Spleen (tissue), 11 donors: ENCODE measurements around the gene LOXL4. TPM values are rescaled to one million over a fixed set of nuclear protein-coding genes. Genes with fewer than 3 reads are reported as not detected.

Experiments used
- DNase-seq: peaks from one replicate; pipeline ENCODE4 v3.0.0-alpha.2; 2020
- H3K27ac ChIP-seq, 8 donors: fragments of 200-600 bp; sonication (generic) in 7 of 8; 1 replicate in 4 of 8; 2 replicates in 4 of 8; pipeline versions ENCODE4 v1.5.0 to v1.8.0; 2016 to 2021; ENCODE audit warnings: inconsistent platforms in 4 of 8, mild to moderate bottlenecking in 4 of 8, moderate library complexity in 1 of 8
- H3K27me3 ChIP-seq, 7 donors: fragments of 200-600 bp; sonication (generic) in 6 of 7; replicated peaks in 1 of 7; 1 replicate in 4 of 7; 2 replicates in 3 of 7; pipeline versions ENCODE4 v1.5.0 to v1.8.0; 2016 to 2021; ENCODE audit warnings: inconsistent platforms in 3 of 7, mild to moderate bottlenecking in 1 of 7
- H3K36me3 ChIP-seq, 6 donors: fragments of 200-600 bp; sonication (generic) in 5 of 6; 1 replicate in 4 of 6; 2 replicates in 2 of 6; pipeline versions ENCODE4 v1.5.0 to v1.8.0; 2016 to 2021; ENCODE audit warnings: inconsistent platforms in 2 of 6
- H3K4me1 ChIP-seq, 6 donors: fragments of 200-600 bp; sonication (generic) in 5 of 6; 1 replicate in 3 of 6; 2 replicates in 3 of 6; pipeline versions ENCODE4 v1.5.0 to v1.8.0; 2016 to 2021; ENCODE audit warnings: inconsistent platforms in 3 of 6
- H3K4me3 ChIP-seq, 8 donors: fragments of 200-600 bp; sonication (generic) in 7 of 8; 1 replicate in 4 of 8; 2 replicates in 4 of 8; pipeline versions ENCODE4 v1.5.0 to v1.8.0; 2016 to 2021; ENCODE audit warnings: inconsistent platforms in 4 of 8, mild to moderate bottlenecking in 4 of 8, moderate library complexity in 2 of 8
- H3K9me3 ChIP-seq, 8 donors: fragments of 200-600 bp; sonication (generic) in 7 of 8; 1 replicate in 4 of 8; 2 replicates in 4 of 8; pipeline versions ENCODE4 v1.5.0 to v1.8.0; 2016 to 2021; ENCODE audit warnings: inconsistent platforms in 4 of 8
- POLR2A ChIP-seq, 3 donors: fragments of 450-650 bp; IDR thresholded peaks; one replicate each; pipeline ENCODE4 v1.5.1; 2017; ENCODE audit warnings: antibody characterized with exemption in 3 of 3, mild to moderate bottlenecking in 1 of 3
- POLR2AphosphoS5 ChIP-seq, 3 donors: sonication (generic); formaldehyde crosslinking; IDR thresholded peaks; one replicate each; pipeline ENCODE4 v1.5.1; 2017; ENCODE audit warnings: antibody characterized with exemption in 3 of 3
- WGBS, 5 donors: extraction: QIAGEN DNeasy Blood & Tissue Kit in 3 of 5; methylation state at CpG; one replicate each; pipeline versions ENCODE4 v1.1.5 to v1.1.7; 2013 to 2018; 5-methylcytosine and 5-hydroxymethylcytosine counted together
- intact Hi-C: fragments of 100-400 bp; cut with DNase I; formaldehyde crosslinking; loops from one replicate; pipeline ENCODE4 v1.15.0; 2023; ENCODE audit warnings: low total_unique reads
- polyA plus RNA-seq, 3 donors: library from polyadenylated mRNA; stranded (reverse); fragments of 200-250 nt; gene quantifications; one replicate each; pipeline ENCODE4 v1.2.1, GENCODE V29; 2013
- total RNA-seq, 7 donors: library from RNA; depleted of rRNA in 3 of 7; stranded (reverse); fragments of >200 nt in 3 of 7; fragmentation: NEBNext Ultra II Directional in 4 of 7; extraction: Animal tissue kit (Norgen Biotek cat#: 25700) in 4 of 7; gene quantifications; one replicate each; pipeline versions ENCODE4 v1.1.0 to v1.2.1, GENCODE V29; 2016 to 2021
- TF ChIP-seq, protein P1 (sequence below), 11 experiments: fragments of 200-600 bp in 7 of 11; fragments of 450-650 bp in 4 of 11; sonication (generic) in 4 of 11; IDR thresholded peaks in 8 of 11; conservative IDR thresholded peaks in 3 of 11; 1 replicate in 7 of 11; 2 replicates in 4 of 11; pipeline versions ENCODE4 v1.4.0 to v1.8.0; 2016 to 2021; ENCODE audit warnings: antibody characterized with exemption in 11 of 11, inconsistent platforms in 4 of 11, mild to moderate bottlenecking in 1 of 11
- donor health status: healthy with polysubstance abuse.
- donor health status: DM: no; HTN: no; CAD: no; lungs with moderate emphysema.
- donor health status: DM: no; HTN: no; CAD: no.
- donor health status: Bipolar disorder and iron deficiency.
- donor health status: healthy.
- donor health status: DM: no; HTN: no; CAD: no.
- donor health status: DM: yes; HTN: yes; CAD: no.

LOXL4 gene
- total and polyA plus RNA-seq, 10 donors = 0.39 to 6.1 (median 1.7) TPM

DNA sequence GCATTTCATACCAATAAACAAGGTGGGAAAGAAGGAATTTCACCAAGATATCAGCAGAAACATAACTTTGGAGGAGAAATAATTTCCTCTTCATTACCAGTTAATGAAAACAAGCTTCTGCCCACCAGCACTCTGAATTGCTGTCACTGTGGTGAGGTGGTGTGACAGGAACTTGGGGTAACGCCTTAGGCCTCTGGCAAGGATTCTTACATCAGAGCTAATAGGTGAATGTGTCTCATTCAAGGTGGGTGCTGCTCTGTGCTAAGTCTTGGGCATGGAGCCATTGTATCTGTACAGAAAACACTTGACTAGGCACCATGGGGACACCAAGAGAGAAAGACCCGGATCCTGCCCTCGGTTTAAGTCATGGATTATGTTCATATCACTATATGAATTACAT is 8.3 kb upstream of the LOXL4 start:
- TF ChIP-seq POLR2A (IDR thresholded peaks at IDR 0.05) (no peak), POLR2AphosphoS5 (IDR thresholded peaks at IDR 0.05) (no peak)
- TF ChIP-seq, protein P1, sequence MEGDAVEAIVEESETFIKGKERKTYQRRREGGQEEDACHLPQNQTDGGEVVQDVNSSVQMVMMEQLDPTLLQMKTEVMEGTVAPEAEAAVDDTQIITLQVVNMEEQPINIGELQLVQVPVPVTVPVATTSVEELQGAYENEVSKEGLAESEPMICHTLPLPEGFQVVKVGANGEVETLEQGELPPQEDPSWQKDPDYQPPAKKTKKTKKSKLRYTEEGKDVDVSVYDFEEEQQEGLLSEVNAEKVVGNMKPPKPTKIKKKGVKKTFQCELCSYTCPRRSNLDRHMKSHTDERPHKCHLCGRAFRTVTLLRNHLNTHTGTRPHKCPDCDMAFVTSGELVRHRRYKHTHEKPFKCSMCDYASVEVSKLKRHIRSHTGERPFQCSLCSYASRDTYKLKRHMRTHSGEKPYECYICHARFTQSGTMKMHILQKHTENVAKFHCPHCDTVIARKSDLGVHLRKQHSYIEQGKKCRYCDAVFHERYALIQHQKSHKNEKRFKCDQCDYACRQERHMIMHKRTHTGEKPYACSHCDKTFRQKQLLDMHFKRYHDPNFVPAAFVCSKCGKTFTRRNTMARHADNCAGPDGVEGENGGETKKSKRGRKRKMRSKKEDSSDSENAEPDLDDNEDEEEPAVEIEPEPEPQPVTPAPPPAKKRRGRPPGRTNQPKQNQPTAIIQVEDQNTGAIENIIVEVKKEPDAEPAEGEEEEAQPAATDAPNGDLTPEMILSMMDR (IDR thresholded peaks at IDR 0.05 in 8 of 11, conservative IDR thresholded peaks at IDR 0.05 in 3 of 11) = no peak
- intact Hi-C loops = no loop called here
- WGBS, 5 donors = 77 to 95% (median 80%) methylated on average over 3 of the region's 3 CpGs
- Histone ChIP-seq H3K27me3 (no peaks in the 10 kb centered on the region), H3K4me3 (no peak overlapping the region), H3K36me3 (no peaks in the 10 kb centered on the region), H3K9me3 (peaks cover 0 to 12% (median 8%) of the 10 kb centered on the region in 8 donors), H3K4me1 (no peaks in the 10 kb centered on the region), H3K27ac (no peak overlapping the region)
- no peak for DNase-seq

DNA sequence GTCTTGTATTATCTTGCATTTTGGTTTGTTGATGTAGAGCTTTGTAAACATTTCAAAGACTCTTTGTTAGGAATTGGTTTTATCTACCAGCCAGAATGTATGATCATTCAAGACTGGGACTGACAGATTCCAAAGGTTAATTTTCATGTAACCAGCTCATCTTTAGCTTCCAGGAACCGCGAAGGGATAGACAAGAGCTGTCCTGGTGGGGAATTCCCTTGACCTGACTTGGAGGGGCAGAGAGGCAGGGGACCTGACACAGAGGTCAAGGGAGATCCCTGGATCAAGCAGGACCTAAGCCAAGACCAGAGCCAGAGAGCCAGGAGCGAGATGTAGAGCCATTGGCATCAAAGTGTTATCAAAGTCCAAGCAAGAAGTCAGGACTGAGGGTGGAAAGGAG is 6.6 kb upstream of the LOXL4 start:
- peaks cover 0 to 6% (median 0%) of the 10 kb centered on the region in 7 donors for H3K27me3 ChIP-seq
- H3K4me3 ChIP-seq = no peak overlapping the region
- DNase-seq = no peak
- intact Hi-C loops = no loop called here
- peaks cover 0 to 8% (median 1%) of the 10 kb centered on the region in 6 donors for H3K4me1 ChIP-seq
- no peaks in the 10 kb centered on the region for H3K36me3 ChIP-seq
- no peaks in the 10 kb centered on the region for H3K9me3 ChIP-seq
- no peak for TF ChIP-seq POLR2A (IDR thresholded peaks at IDR 0.05)
- TF ChIP-seq, protein P1 (IDR thresholded peaks at IDR 0.05 in 8 of 11, conservative IDR thresholded peaks at IDR 0.05 in 3 of 11) = no peak
- TF ChIP-seq POLR2AphosphoS5 (IDR thresholded peaks at IDR 0.05) = no peak
- 72 to 96% (median 88%) methylated on average over 3 of the region's 3 CpGs for WGBS, 5 donors
- H3K27ac ChIP-seq = no peak overlapping the region

DNA sequence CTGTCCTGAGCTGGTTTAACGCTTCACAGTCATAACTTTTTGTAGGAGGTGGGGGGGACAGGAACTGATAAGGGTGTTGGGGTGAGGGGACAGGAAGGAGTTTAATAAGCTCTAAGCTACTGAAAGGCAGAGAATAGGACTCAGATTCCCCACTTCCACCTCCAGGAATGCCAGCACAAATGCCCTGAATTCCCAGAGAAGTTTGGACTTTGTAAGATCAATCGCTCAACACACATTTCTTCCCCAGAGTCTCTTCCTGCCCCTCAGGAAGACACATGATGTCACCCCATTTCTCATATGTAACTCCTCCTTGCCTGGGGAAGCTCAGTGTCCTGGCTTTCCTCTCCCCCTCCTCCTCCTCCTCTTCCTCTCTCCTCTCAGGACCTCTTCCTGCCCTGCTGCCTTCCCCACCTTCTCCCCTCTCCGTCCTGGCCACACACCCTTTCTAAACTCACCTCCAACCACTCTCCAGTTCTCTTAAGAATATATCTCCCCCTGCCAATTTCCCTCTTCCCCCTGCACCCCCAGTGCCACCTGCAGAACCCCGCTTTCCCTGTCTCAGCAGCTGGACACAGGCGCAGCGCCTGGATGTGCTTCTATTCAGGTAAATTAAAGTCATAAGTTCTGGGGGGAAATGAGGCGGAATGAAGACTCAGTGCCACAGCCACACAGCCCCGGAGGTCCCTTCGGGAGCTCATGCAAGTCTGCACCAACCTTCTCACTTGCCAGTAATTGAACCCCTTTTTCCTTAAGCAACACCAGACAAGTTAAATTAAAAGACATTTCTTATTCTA is 5.3 kb upstream of the LOXL4 start:
- TF ChIP-seq POLR2AphosphoS5 (IDR thresholded peaks at IDR 0.05) (no peak), POLR2A (IDR thresholded peaks at IDR 0.05) (no peak)
- TF ChIP-seq, protein P1 (IDR thresholded peaks at IDR 0.05 in 8 of 11, conservative IDR thresholded peaks at IDR 0.05 in 3 of 11) = no peak
- no peak overlapping the region for H3K4me3 ChIP-seq
- DNase-seq = no peak
- intact Hi-C loops = no loop called here
- no peaks in the 10 kb centered on the region for H3K9me3 ChIP-seq
- no peaks in the 10 kb centered on the region for H3K36me3 ChIP-seq
- H3K27ac ChIP-seq = no peak overlapping the region
- H3K4me1 ChIP-seq = peaks cover 0 to 20% (median 8%) of the 10 kb centered on the region in 6 donors
- peaks cover 0 to 19% (median 3%) of the 10 kb centered on the region in 7 donors for H3K27me3 ChIP-seq
- WGBS, 5 donors = 78 to 82% (median 79%) methylated on average over 9 of the region's 9 CpGs

DNA sequence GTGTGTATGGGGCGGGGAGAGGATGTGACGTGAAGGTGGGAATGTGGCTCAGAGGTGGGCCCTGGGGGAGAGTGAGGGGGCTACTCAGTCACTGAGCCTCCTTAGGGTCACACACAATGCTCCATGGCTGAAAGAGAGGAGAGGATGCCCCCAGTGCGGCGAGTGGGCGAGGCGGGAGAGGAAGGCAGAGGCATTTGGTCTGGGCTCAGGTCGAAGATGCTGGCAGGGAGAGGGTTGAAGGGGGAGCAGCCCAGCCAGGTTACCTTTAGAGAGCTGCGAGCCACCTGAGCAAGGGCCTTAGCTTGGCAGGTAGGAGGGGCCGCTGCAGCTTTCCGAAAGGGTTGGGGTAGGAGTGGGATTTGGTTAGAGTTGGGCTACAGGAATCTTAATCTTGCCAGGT is 4.7 kb upstream of the LOXL4 start:
- intact Hi-C loops = no loop called here
- 82 to 89% (median 83%) methylated on average over 10 of the region's 10 CpGs for WGBS, 5 donors

More for the DNA sequence above, 4.7 kb upstream of the LOXL4 start:
- Histone ChIP-seq H3K27me3 (peaks cover 0 to 25% (median 6%) of the 10 kb centered on the region in 7 donors), H3K27ac (no peak overlapping the region), H3K4me1 (peaks cover 0 to 24% (median 10%) of the 10 kb centered on the region in 6 donors), H3K36me3 (no peaks in the 10 kb centered on the region), H3K9me3 (no peaks in the 10 kb centered on the region), H3K4me3 (no peak overlapping the region)
- TF ChIP-seq POLR2AphosphoS5 (IDR thresholded peaks at IDR 0.05) = no peak
- TF ChIP-seq, protein P1 (IDR thresholded peaks at IDR 0.05 in 8 of 11, conservative IDR thresholded peaks at IDR 0.05 in 3 of 11) = no peak
- DNase-seq = no peak
